HG03066 (cell line): ENCODE results near the gene ZCCHC7.
"Not testable (repeated sequence)": the region's sequence is repeated elsewhere in the genome, so short reads cannot be mapped to it uniquely, and the experiment has no call there.

Source experiments
- ATAC-seq: cut with Tn5 transposase; IDR thresholded peaks from one replicate; pipeline ENCODE4 v1.9.1; 2021; ENCODE audit warnings: low read depth; ENCODE audit not compliant: unreplicated experiment

The ZCCHC7 gene

DNA sequence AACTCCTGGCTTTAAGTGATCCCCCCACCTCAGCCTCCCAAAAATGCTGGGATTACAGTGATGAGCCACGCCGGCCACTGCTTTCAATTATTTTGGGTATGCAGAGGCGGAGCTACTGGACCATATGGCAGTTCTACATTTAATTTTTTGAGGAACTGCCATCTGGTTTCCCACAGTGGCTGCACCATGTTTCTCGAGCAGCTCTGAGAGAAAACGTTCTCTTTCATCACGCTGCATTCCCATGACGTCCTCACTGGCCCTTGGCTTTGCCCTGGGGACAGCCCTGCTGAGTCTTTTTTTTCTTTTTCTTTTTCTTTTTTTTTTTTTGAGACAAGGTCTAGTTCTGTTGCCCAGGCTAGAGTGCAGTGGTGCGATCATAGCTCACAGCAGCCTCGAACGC lies 266.6 kb downstream of the ZCCHC7 start:
- ATAC-seq = no peak

DNA sequence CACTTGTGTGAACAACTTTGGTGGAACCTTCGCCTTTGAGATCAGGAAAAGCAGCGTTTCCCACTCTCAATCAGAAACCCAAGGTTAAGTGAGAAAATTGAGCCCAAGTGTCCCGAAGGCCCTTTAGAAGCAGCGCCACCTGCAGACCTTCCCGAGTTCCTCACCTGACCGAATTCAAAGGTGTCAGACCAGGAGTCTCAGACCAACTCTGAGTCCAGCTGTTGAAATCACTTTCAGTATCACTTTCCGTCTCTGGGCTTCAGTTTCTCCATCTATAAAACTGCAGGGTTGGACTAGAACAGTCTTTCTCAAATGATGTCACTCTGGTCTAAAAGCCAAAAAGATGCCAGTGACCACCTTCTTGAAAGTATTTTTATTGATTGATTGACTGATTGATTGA lies 270.4 kb downstream of the ZCCHC7 start:
- ATAC-seq = peak; percentile 80

DNA sequence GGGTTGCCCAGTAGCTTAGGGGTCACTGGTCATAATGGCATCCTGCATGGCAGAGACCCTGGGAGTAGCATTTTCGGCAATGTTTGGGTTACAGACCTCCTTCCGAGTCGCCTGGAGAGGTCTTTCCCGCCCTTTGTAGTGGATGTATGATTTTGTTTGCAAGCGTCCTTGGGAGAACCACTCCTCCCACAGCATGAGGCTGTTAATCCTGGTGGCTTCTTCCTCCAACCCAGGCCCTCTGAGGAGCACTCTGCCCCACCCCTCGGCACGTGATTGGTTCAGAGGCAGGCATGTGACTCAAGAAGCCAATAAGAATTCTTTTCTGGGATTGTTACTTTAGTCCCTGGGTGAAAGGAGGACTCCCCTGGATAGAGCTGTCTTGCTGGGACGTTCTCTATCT lies 271.9 kb downstream of the ZCCHC7 start:
- ATAC-seq = no peak

DNA sequence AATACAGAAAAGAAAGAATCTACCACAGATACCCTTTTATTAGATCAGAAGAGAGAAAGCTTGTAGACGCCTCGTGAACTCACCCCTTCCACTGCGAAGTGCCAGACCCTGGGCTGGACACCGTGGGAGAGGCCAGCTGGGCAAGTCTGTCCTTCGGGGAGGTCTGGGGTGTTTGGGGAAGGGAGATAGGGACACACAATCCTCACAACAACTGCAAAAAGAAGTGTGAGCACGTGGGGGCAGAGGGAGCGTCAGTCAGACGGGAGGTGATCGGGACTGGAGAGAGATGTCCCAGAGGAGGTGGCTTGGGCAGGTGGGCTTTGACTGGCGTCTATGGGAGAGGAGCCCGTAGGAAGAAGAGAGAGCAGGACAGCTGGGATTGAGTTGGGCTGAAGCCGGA lies 274.9 kb downstream of the ZCCHC7 start:
- no peak for ATAC-seq

DNA sequence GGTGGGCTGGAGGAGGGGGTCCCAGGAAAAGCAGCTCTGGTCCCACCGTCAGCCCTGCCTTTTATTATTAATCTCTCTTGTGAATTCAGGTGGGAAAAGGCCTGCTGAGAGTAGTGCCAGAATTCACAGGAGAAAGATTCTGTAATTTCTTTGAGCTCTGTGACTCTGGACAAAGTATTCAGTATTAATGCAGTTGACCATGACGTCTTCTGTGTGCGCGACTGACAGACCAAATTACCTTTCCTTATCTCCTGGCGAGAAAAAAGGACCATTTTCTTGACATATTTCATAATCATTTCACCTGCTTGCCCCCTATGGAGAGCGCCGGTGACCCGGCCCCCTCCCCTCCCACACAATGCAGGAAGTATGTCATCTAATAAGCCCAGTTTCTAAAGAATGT lies 275.3 kb downstream of the ZCCHC7 start:
- no peak for ATAC-seq

DNA sequence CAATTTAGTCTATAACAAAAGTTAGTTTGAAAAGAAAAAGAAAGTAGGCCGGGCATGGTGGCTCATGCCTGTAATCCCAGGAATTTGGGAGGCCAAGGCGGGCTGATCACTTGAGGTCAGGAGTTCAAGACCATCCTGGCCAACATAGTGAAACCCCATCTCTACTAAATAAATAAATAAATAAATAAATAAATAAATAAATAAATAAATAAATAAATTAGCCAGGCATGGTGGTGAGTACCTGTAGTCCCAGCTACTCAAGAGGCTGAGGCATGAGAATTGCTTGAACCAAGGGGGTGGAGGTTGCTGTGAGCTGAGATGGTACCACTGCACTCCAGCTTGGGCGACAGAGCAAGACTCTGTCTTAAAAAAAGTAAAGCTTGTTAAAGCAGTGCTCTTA lies 277.6 kb downstream of the ZCCHC7 start:
- not testable (repeated sequence) for ATAC-seq

DNA sequence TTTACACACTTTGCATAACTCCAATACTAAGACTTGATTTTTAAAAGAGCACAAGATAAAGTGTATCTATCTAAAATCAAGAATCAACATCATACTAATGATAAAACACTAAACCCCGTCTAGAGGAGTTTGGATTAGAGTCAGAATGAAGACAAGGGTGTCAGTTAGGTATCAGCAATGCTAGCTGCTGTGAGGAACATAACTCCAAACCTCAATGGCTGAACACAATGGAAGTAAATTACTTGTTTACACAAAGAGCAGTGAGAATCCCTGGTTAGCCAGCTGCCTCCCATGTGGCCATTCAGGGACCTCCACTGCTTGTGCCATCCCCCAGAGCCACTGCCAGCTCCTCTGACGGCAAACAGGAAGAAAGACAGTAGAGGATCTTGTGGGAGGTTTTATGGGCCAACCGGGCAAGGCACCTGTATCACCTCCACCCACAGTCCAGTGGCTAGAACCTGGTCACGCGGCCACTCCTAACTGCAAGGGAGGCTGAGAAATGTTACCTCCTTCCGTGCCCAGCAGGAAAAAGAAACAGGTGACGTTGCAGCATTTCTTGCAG lies 278.2 kb downstream of the ZCCHC7 start:
- ATAC-seq = no peak

DNA sequence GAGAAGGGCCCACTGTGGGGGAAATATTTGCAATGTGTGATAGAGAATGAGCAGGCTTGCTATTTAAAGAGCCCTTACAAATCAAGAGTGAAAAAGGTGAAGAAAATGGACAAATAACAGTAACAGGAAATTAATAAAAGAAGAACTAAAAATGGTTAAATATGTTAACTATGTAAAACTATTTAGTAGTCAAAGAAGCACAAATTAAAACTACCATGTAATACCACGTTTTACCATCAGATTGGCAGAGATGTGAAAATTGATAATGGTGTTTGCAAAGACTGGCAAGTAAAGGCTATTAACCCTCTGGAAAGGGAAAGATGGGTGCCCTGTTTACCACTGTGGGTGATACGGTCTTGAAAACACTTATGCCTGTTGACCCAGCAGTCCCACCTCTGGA lies 279.0 kb downstream of the ZCCHC7 start:
- ATAC-seq = no peak

DNA sequence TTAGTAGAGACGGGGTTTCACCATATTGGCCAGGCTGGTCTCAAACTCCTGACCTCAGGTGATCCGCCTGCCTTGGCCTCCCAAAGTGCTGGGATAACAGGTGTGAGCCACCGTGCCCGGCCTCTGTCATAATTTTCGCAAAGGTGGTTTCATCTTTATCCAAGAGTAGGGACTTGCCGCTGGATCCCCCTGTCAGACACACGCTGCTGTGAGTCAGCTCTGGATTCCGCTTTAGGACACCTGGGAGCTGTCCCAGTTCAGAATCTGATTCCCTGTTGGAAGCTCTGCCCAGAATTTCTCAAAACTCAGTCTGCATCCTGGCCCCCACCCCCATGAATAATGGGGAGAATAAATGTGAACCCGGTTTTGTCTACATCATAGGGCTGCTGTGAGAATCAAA lies 284.2 kb downstream of the ZCCHC7 start:
- no peak for ATAC-seq

DNA sequence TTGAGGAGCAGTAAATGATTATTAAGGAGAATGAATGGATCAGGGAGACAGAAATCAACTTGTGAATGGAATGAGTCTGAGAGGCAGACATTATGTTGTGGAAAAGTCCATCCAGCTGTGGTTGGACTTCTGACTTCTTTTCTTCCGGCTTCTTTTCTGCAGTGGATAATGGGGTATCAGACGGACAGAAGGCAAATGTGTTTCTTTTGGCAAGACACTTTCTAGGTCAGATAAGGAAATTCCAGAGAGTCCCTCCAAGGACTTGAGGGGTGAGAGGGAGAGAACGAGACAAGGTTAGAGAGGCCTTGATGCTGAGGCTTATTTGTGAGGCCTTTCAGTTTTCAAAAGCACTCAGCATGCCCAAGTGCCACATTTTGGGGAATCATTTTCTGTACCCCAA lies 285.0 kb downstream of the ZCCHC7 start:
- no peak for ATAC-seq

DNA sequence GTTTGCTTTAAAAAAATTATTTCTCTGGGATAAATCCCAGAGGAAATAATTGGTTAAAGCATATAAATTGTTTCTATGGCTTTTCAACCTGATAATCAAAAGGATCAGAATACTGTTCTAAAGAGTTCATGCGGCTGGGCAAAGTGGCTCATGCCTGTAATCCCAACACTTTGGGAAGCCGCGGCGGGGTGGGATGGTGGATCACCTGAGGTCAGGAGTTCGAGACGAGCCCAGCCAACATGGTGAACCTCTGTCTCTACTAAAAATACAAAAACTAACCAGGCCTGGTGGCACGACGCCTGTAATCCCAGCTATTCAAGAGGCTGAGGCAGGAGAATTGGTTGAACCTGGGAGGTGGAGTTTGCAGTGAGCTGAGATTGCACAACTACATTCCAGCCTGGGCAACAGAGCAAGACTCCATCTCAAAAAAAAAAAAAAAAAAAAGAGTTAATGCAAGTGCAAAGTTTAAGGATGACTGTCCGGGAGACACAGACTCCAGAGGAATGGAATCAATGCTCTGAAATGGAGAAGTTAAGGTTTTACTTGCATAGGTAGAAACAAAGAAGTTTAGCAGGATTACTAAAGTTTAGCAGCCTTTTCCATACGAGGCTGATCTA lies 285.5 kb downstream of the ZCCHC7 start:
- ATAC-seq = no peak

DNA sequence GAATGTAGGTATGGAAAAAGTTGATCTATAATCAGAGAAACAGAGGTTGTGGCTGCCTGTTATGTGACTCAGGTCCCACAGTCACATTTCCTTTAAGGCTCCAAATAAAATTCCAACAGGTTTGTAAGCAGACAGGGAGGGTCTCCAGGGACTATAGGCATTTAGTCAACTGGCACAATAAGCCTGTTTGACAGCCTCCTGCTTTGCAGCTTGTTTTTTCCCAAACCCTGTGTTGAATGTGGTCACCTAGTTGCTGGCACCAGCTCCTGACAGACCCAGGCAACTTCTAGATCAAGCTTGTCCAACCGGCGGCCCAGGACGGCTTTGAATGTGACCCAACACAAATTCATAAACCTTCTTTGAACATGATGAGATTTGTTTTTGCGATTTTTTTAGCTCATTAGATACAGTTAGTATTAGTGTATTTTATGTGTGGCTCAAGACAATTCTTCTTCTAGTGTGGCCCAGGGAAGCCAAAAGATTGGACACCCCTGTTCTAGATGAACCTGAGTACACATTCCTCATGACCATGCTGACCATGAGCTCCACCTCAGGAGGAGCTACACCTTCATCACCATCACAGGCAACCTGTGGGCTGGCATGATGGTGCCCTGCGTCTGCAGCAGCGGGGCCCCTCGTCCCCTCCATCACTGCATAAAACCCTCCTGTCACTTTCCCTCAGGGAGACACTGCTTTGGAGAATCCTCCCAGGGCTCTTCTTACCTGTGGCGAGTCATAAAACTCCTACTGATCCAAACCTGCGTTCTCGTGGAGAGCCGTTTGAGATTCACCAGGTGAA lies 286.4 kb downstream of the ZCCHC7 start:
- no peak for ATAC-seq

DNA sequence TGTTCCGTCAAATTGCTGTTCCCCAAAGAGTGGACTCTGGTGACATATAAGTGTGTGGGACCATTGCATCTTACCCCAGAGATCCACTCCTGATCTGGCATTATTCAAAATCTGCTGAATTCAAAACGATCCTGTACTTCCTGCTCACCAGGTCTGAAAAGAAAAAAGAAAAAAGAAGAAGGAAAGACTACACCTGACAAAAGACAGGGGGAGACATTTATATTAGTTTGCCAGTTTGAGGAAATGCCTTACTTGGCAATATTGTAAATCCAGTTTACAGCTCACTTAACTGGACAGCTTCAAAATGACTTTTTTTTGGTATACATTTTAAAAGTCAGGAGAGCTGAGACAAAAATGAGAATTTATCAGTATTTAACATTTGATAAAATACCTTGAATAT lies 287.1 kb downstream of the ZCCHC7 start:
- ATAC-seq = no peak
